A673 (cell line): Measurements from ENCODE around the gene ABHD6. TPM values are rescaled to one million over a fixed set of nuclear protein-coding genes. Genes with fewer than 3 reads are reported as not detected.
A peak's percentile ranks its signal among the peaks of the same experiment; 100 is the strongest.

Experiments used
- BruUV-seq: library from RNA; stranded (reverse); fragments of 400-500 nt; replicated peaks from 2 replicates; lab custom pipeline; 2021; lab: Mats Ljungman, UMichigan
- CTCF ChIA-PET: fragments of 300-600 bp; sonication (Branson Sonifier 250); formaldehyde crosslinking; loops from one replicate; lab custom pipeline; 2022; ENCODE audit warnings: antibody characterized with exemption; lab: Charles Lee
- POLR2A ChIA-PET: fragments of 300-600 bp; sonication (Branson Sonifier 250); formaldehyde crosslinking; loops from one replicate; lab custom pipeline; 2022; ENCODE audit warnings: antibody characterized with exemption; ENCODE audit not compliant: low non-redundant PET; lab: Charles Lee
- DNase-seq: peaks from one replicate; pipeline ENCODE4 v3.0.0-alpha.2; 2015; ENCODE audit warnings: low spot score
- H3K27ac ChIP-seq: fragments of 200-600 bp; sonication (generic); 2 replicates; pipeline ENCODE4 v1.5.1; 2016; ENCODE audit warnings: mixed run types, low read depth, mild to moderate bottlenecking, mixed read lengths, antibody characterized with exemption, low read length; ENCODE audit not compliant: poor library complexity, severe bottlenecking
- H3K27me3 ChIP-seq: fragments of 200-600 bp; sonication (generic); replicated peaks from 2 replicates; pipeline ENCODE4 v1.6.1; 2017; ENCODE audit warnings: mixed run types, low read depth, mild to moderate bottlenecking, mixed read lengths, antibody characterized with exemption, low read length; ENCODE audit not compliant: insufficient read depth, poor library complexity
- H3K36me3 ChIP-seq: fragments of 200-600 bp; sonication (generic); 2 replicates; pipeline ENCODE4 v1.6.1; 2016; ENCODE audit warnings: mixed run types, mild to moderate bottlenecking, mixed read lengths, antibody characterized with exemption, low read length; ENCODE audit not compliant: insufficient read depth, poor library complexity, severe bottlenecking
- H3K4me1 ChIP-seq: fragments of 200-600 bp; sonication (generic); 2 replicates; pipeline ENCODE4 v1.6.1; 2017; ENCODE audit warnings: mixed run types, mild to moderate bottlenecking, mixed read lengths, antibody characterized with exemption, low read length; ENCODE audit not compliant: insufficient read depth, poor library complexity, severe bottlenecking
- H3K4me3 ChIP-seq: fragments of 200-600 bp; sonication (generic); 2 replicates; pipeline ENCODE4 v1.5.1; 2016; ENCODE audit warnings: low read depth, mixed run types, mild to moderate bottlenecking, mixed read lengths, low read length; ENCODE audit not compliant: poor library complexity, severe bottlenecking
- H3K9me3 ChIP-seq: fragments of 200-600 bp; sonication (generic); 2 replicates; pipeline ENCODE4 v1.6.1; 2016; ENCODE audit warnings: mixed run types, low read depth, mild to moderate bottlenecking, mixed read lengths, antibody characterized with exemption, low read length; ENCODE audit not compliant: poor library complexity, severe bottlenecking
- CTCF ChIP-seq: fragments of 300-800, 200-600 bp; sonication (generic); conservative IDR thresholded peaks from 2 replicates; pipeline ENCODE4 v1.5.1; 2017; ENCODE audit warnings: low read depth, mild to moderate bottlenecking, antibody characterized with exemption, low read length, moderate library complexity, mixed read lengths
- EZH2 ChIP-seq: fragments of 200-600 bp; sonication (generic); IDR thresholded peaks from 2 replicates; pipeline ENCODE4 v1.6.1; 2017; ENCODE audit warnings: borderline replicate concordance, low read depth, mild to moderate bottlenecking, mixed read lengths, antibody characterized with exemption, low read length; ENCODE audit not compliant: poor library complexity, severe bottlenecking
- intact Hi-C: fragments of 100-400 bp; cut with micrococcal nuclease; formaldehyde crosslinking; loops from one replicate; pipeline ENCODE4 v1.10.0; 2022; ENCODE audit not compliant: unreplicated experiment
- total RNA-seq: library from RNA; stranded (reverse); gene quantifications from 2 replicates; pipeline ENCODE4 v1.2.3, GENCODE V29; 2021

ABHD6 gene
- total RNA-seq, 1 experiment from 2014 or later, result 155 TPM

GRCh38 chr3:58260261-58260731, 22.7 kb downstream of the ABHD6 start:
- Histone ChIP-seq H3K36me3 (peaks cover 74% of the 10 kb centered on the region), H3K27ac (peak overlapping the region; percentile 65), H3K9me3 (no peaks in the 10 kb centered on the region), H3K4me1 (peaks cover 25% of the 10 kb centered on the region), H3K4me3 (no peak overlapping the region), H3K27me3 (no peaks in the 10 kb centered on the region)
- TF ChIP-seq CTCF (no peak), EZH2 (no peak)
- ChIA-PET POLR2A (no interaction called here), CTCF (no interaction called here)
- no TSS peak for BruUV-seq
- no peak for DNase-seq
- intact Hi-C loops, result no loop called here

- TF ChIP-seq CTCF, result no peak
- TF ChIP-seq EZH2, result no peak
- POLR2A ChIA-PET, result no interaction called here
- intact Hi-C loops, result no loop called here
- peak overlapping the region; percentile 65 for H3K27ac ChIP-seq
- no TSS peak for BruUV-seq
- H3K4me1 ChIP-seq, result peaks cover 29% of the 10 kb centered on the region
- no peak for DNase-seq
- H3K4me3 ChIP-seq, result no peak overlapping the region
- peaks cover 75% of the 10 kb centered on the region for H3K36me3 ChIP-seq
- CTCF ChIA-PET, result no interaction called here
- no peaks in the 10 kb centered on the region for H3K9me3 ChIP-seq
- no peaks in the 10 kb centered on the region for H3K27me3 ChIP-seq
Measured at GRCh38 chr3:58260733-58261132, 23.1 kb downstream of the ABHD6 start.

- intact Hi-C loops, result no loop called here
- Histone ChIP-seq H3K36me3 (peaks cover 74% of the 10 kb centered on the region), H3K9me3 (no peaks in the 10 kb centered on the region), H3K27ac (no peak overlapping the region), H3K4me1 (peaks cover 31% of the 10 kb centered on the region), H3K27me3 (no peaks in the 10 kb centered on the region), H3K4me3 (no peak overlapping the region)
- no peak for DNase-seq
- ChIA-PET CTCF (no interaction called here), POLR2A (no interaction called here)
- BruUV-seq, result TSS peak; percentile 1
- TF ChIP-seq EZH2 (no peak), CTCF (no peak)
Measured at GRCh38 chr3:58261954-58262666, 24.5 kb downstream of the ABHD6 start.
